HG03175 (cell line): Measurements from ENCODE around the gene MCAT.

Source experiments
- ATAC-seq: cut with Tn5 transposase; IDR thresholded peaks from one replicate; pipeline ENCODE4 v1.9.1; 2021; ENCODE audit warnings: mild to moderate bottlenecking, moderate library complexity; ENCODE audit not compliant: unreplicated experiment

Gene MCAT, protein sequence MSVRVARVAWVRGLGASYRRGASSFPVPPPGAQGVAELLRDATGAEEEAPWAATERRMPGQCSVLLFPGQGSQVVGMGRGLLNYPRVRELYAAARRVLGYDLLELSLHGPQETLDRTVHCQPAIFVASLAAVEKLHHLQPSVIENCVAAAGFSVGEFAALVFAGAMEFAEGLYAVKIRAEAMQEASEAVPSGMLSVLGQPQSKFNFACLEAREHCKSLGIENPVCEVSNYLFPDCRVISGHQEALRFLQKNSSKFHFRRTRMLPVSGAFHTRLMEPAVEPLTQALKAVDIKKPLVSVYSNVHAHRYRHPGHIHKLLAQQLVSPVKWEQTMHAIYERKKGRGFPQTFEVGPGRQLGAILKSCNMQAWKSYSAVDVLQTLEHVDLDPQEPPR

DNA sequence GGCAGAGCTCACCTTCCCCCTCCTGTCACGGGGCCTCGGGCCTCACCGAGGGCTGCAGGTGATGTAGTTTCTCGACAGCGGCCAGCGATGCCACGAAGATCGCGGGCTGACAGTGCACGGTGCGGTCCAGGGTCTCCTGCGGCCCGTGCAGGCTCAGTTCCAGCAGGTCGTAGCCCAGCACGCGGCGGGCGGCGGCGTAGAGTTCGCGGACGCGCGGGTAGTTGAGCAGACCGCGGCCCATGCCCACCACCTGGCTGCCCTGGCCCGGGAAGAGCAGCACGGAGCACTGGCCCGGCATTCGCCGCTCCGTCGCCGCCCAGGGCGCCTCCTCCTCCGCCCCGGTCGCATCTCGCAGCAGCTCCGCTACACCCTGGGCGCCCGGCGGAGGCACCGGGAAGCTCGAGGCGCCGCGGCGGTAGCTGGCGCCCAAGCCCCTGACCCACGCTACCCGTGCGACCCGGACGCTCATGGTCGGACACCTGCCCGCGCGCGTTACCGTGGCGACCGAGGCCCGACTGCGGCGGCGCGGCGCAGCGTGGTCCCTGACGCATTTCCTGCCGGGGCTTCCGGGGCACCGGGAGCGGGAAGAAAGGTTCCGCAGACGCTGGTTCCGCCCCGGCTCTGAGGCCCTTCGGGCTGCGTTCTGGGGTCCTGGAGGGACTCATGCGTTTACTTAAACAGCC lies at the start of gene MCAT:
MCAT (minus strand) TSS at position 519 of the 683 bp plus-strand sequence; CDS start at position 469, 50 bp downstream.
- ATAC-seq: peak; percentile 79

DNA sequence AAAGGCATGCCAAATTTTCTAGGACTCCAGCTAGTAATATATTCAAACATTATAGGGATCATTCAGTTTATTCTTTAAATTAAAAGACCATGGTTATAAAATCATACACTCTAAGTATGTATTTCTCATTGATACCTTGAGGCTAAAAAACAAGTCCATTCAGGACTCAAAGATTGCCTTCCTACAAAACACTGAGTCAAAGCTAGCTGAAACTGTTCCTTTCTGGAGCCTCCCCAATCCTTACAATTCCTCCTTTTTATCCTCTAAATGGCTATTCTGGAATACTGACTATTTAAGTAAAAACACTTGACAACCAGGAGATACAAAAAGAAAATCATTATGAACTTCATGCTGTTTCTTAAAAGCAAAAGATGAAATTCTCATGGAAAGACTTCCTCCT lies 48.6 kb upstream of the MCAT start:
- no peak for ATAC-seq

DNA sequence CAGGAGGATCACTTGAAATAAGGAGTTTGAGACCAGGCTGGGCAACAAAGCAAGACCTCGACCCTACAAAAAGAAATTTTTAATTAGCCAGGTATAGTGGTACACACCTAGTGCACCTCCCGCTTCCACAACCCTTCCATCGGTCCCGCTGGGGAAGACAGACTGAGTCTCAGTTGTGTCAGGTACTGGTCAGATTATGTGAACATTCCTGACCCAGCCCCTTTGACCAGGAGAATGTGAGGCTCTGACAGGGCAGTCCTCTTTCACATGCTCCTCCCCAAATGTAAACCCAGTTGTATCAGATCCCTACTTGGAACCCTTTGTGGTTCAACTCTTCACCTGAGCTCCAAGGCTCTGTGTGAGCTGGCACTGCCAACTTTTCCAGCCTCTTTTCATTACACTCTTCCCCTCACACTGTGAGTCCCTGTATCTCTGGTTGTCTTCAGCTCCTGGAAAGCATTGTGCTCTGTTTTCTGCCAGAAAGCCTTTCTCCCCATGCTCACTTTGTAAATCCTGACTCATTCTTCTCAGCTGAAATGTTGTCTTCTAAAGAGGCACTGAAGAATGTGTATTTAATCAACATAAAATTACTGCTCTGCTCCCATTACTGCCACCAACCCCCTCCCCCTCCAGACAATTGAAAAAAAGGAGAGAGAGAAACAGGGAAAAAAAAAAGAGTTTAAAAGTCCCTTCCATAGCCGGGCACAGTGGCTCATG lies 45.8 kb upstream of the MCAT start:
- ATAC-seq: no peak

DNA sequence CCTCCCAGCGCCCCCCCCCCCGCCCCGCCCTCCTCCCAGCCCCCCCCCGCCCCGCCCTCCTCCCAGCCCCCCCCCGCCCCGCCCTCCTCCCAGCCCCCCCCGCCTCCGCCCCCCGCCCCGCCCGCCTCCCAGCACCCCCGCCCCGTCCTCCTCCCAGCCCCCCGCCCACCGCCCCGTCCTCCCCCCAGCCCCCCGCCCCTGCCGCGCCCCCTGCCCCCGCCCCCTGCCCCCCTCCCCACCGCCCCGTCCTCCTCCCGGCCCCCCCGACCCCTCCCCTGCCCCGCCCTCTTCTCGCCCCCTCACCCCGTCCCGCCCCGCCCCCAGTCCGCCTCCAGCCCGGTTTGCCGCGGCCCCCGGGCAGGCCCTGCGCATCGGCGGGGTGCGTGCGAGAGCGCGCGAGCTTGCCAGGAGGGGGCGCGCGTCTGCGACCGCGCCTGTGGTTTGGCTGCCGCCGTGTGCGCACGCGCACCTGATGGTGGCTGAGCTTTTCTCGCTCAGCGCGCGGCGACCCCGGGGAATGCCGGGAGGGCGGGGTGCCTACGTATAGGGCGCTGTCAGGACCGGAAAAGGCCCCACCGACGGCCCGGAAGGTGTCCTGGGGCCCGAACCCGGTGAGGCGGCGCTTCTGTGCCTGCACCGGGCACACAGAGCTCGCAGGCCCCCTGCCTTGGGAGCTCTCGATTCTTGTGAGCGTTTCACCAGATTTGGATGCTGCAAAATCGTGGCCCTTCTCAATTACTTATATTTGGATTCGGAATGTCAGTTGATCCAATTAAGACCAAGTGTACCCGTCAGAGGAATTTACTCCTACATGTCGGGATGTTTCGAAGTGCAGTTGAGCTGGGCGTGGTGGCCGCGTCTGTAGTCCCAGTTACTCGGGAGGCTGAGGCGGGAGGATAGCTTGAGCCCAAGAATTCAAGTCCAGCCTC lies 44.2 kb upstream of the MCAT start:
- peak; percentile 81 for ATAC-seq

DNA sequence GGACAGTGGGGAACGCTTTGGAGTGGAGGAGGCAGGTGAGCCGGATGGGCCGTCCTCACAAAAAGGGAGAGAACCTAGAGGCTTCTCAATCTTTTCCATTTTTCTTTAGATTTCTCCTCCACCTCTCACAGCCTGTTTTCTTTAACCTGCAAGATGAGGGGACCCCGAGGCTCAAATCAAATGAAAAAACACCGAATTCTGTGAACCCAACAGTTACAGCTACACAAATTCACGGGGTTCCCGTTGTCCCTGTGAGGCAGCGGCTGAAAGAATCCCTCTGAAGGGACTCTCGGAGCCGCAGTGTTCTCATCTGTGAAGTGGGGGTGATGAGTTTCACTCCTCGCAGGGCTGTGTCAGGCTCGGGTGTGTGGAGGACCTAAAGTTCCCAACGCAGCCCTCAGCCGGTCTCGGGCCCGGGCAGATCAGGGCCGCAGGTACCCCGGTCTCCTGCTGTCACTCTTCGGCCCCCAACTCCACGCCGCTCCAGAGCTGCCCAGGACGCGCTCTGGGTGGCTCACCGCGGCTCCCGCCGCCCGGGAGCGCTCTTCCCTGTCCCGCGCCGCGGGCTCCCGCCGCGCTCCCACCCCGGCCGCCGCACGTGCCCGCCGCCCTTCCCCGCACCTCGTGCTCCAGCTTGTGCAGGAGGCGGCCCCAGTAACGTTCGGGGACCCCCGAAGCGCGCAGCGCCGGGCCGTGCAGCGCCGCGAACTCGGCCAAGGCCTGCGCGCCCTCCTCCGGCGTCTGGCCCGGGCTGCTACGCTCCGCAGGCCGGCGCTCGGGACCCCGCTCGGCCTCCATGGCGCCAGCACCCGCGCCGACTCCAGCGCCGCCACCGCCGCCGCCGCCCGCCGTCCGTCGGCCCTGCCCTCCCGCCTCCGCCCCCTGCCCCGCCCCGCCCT lies 43.3 kb upstream of the MCAT start, which contains the start of gene TTLL12:
TTLL12 (minus strand) TSS at position 863 of the 899 bp plus-strand sequence; CDS start at position 798, 65 bp downstream.
- no peak for ATAC-seq

- no peak for ATAC-seq
Observed at GRCh38 chr22:43185860-43186261, 42.7 kb upstream of the MCAT start.

DNA sequence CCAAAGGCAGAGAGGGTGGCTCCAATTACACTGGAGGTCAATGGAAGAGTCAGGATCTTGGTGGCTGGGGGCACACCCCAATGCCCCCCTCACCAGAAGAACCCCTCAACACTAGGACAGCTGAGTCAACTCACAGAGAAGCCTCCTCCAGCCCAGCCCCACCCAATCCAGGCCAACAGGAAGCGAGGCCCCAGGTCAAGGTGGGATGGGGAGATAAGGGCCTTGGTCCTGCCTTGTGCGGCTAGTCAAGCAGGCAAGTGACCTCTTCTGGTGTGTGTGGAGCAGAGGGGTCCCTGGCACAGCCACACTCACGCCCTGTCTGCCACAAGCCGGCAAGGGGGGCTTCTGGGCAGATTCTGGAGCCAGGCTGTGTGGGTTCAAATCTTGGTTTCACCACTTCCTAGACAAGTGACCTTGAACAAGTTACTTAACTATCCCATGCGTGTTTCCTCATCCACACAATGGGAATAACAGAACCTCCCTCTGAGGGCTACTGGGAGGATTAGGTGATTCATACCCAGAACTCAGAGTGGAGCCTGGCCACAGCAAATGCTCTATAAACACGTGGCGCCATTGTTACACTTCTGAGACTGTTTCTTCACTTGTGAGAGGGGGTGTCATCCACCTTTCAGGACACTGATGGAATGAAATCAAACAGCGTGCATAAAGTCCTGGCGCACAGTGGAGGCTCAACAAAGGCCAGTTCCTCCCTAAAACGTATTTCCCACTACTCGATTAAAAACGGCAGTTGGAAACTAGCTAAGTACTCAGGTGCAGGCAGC lies 40.5 kb upstream of the MCAT start:
- no peak for ATAC-seq

DNA sequence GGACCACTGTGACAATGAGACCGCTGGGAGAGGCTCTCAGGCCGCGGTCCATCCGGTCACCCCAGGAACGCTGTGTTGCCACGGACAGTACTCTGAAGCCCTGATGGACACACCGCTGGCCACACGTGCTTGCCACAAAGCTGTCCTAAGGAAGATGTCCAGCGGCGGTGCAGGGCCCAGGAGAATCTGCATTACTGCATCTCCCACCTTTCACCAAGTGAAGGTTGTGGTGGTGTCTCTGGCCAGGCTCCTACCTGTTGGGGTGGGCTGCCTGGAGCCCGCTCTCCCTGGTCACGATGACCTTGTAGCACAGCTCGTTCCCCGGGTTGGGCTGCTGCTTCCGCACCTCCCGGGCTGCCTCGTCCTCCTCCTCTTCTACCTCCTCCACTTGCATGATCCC lies 39.5 kb upstream of the MCAT start:
- no peak for ATAC-seq

DNA sequence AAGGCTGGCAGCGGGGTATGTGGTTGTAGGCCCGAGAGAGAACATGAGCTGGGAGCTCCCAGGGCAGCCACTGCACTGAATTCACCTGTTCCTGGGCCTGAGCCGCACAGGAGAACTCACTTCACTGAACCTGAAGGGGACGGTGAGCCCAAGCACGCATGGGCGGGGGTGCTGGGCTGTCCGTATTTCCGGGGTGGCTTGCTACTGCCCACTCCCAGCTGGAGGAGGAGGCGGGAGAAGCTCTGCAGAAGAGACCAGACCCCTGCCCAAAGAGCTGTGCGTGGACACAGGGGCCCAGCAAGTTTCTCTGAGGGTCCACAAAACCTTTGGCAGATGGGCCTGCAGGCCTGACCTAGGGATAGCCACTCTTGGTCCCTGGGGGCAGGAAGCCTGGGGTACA lies 38.9 kb upstream of the MCAT start:
- no peak for ATAC-seq

DNA sequence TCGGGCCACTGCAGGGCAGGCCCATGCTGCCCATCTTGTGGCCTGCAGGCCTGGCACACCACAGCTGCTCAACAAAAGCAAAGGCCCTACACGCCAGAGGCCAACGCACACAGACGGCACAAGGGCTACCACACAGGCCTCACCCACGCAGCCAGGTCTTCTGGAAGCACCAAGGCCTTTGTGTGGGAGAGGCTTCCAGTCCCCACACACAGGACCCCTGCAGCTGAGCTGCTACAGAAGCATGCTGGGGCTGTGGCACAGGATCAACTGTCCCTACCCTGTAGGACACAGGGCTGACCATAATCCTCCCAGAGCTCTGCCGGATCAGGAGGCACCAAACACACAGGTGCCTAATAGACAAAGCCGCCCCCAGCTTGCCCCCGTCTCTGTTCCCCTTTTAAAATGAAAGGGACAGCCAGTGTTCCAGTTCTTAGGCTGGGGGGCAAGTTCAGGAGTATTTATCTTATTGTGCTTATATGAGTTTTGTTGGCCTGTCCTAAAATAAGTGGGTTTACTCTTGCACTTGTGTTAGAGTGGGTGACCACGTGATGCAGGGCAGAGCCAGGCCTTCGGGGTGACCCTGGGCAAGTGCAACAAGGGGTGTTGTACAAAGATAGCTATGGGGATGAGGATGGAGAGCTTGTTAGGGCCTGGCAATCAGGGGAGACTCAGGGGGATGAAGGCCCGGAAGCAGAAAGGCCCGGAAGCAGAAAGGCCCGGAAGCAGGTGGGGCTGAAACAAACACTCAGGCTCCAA lies 38.3 kb upstream of the MCAT start:
- ATAC-seq: no peak

DNA sequence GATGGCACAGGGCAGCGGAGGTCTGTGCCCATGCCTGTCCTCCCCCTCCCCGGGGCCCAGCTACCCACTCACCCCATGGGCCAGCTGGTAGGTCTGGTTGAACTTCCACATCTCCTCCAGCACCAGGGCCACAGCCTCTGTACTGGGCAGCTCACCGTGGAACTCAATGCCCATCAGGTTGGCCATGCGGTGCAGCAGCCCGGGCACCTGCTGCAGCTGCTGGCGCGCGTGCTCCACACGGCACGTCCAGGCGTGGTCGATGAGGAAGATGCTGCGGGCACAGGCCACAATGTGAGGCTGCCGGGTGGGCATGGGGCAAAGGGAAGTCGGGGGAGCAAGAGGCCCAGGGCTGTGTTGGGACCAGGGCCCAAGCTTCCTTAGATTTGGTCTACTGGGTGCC lies 37.5 kb upstream of the MCAT start:
- ATAC-seq: no peak

DNA sequence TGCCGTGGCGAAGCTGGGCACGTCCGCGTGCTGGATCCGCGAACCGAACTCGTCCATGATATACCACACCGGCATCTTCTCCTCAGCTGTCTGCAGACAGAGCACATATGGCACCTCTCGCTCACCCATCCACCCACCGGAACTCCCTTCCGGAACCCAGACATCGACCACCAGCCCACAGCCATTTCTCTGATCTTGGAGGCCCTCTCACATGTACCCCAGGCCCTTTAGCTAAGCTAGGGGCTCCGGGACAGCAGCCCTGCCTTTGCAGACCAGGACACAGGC lies 36.7 kb upstream of the MCAT start:
- no peak for ATAC-seq

DNA sequence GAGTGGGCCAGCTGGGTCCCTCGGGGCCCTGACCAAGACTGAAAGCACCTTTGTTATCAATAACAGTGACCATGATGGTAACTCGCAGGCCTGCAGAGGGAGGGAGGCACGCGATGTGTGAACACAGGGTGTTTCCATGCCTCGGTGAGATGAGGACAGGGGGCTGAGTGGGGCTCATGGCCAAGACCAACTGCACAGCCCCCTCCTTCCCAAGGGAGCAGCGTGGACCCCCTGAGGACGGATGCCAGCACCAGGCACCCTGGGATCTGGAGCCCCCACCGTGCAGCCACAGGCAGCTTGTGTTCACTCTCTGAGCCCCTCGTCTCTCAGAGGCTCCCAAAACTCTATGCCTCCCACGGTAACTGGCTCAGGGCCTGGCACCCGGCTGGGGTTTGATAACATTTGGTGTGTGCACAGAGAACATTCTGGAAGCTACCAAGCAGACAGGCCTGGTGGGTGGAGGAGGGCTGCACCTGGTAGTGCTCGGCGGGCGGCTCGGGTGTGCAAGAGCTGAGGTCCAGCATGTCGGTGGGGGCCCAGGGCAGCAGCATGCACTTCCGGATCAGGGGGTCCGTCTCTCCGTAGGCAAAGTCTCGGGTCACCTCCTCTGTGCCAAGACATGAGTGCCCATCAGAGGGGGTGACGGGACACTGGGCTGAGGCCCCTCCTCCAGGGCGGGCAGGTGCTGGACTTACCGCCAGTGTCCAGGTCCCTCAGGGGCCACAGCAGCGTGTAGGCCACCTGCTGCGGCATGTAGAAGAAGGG lies 36.1 kb upstream of the MCAT start:
- ATAC-seq: no peak

GRCh38 chr22:43177479-43177878 lies 34.3 kb upstream of the MCAT start:
- no peak for ATAC-seq

DNA sequence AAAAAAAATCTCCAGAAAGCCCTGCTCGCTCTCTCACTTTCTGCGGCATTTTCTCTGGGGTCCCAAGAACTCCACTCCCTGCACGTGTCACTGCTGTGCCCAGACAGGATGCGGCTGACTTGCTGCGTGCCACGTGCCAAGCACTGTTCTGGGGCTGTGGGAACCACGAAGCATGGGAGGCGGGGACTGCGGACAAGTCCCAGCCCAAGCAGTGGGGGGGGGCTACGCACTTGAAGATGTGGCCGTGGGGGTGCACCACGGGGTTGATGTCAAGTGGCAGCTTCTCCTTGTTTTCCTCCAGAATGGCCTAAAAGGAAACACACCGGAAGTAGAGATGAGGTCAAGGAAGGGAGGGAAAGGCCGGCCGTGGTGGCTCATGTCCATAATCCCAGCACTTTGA lies 32.9 kb upstream of the MCAT start:
- no peak for ATAC-seq

DNA sequence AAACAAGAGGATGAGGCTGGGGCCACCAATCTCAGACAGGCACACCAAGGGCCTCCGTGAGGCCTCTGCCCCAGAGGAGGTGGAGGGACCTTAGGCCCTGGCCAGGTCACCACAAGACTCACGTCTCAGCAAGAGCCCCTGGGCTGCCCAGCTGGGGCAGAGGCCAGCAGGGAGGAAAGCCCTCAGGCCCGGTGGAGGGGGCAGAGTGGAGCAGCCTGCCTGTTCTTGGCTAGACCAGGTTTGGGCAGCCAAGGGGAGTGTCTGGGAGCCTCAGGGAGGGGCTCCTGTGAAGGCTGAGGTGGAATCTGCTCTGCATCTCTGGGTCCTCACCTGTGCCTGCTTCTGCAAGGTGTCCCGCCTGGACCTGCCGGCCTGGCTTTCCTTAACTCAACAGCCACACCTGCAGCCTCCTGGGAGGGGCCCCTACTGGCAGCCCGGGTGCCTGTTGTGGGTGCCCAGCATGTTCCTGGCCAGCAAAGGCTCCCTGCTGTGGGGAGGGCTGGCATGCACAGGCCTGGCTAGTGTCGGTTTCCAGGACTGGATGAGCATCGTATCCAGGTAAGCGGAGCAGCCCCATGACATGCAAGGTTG lies 31.8 kb upstream of the MCAT start:
- ATAC-seq: no peak
